ENCODE measurements around the gene BLTP1. TPM values are rescaled to one million over a fixed set of nuclear protein-coding genes. Genes with fewer than 3 reads are reported as not detected.
A peak's percentile ranks its signal among the peaks of the same experiment; 100 is the strongest.

BLTP1 gene
- total and polyA plus RNA-seq, 9 of the 15 experiments (the other 6 are each of a cell fraction or from before 2014, with no cell fraction given) = 2.8 to 26.0 (median 13.1) TPM

DNA sequence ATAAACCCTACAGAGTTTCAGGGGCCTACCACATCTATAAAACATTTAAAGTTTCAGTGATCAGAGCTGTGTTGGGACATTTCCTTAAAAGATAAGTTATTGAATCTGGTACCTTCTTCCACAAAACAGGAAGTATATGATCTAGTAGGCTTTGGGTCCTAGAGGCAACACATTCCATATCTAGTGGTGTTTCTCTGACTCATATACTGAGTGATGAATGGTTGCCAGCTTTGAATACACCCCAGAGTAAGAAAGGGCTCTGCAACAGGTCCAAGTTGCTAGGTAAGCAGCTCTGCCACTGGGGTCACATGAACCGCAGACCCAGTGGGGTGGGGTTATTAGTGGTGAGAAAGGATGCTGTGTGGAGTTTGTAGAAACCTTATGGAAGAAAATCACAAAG is 32.4 kb upstream of the BLTP1 start:
- no peaks in the 10 kb centered on the region for H3K9me1 ChIP-seq (ENCODE audit: control insufficient read depth, insufficient read depth, low read length)
- no peak overlapping the region for H3K4me3 ChIP-seq
- H3K27me3 ChIP-seq (ENCODE audit: control insufficient read depth in 2 of 2, insufficient read depth in 2 of 2, low read length in 2 of 2) = no peaks in the 10 kb centered on the region
- H3K9me3 ChIP-seq (replicated peaks; ENCODE audit: control insufficient read depth, insufficient read depth, low read depth, low read length) = no peaks in the 10 kb centered on the region; the same call in 1 of the 2 replicates
- ATAC-seq = no peak
- no peak overlapping the region for H3K4me2 ChIP-seq (ENCODE audit: insufficient read depth, low read length)
- H3K9ac ChIP-seq (ENCODE audit: insufficient read depth in 1 of 2, low read depth in 2 of 2, low read length in 2 of 2) = no peak overlapping the region
- H3K36me3 ChIP-seq (ENCODE audit: control insufficient read depth, insufficient read depth, low read length) = no peaks in the 10 kb centered on the region
- peaks cover 0 to 29% of the 10 kb centered on the region in 2 experiments; a peak in 3 of 5 replicates for H3K4me1 ChIP-seq (replicated peaks in 1 of 2; ENCODE audit: control insufficient read depth in 2 of 2, insufficient read depth in 2 of 2, low read length in 2 of 2)
- FAIRE-seq = no peak
- TF ChIP-seq MCM2 (IDR thresholded peaks at IDR 0.05; ENCODE audit: low read depth) (no peak), ZFX (CRISPR knock-in tag; IDR thresholded peaks at IDR 0.05) (no peak), FOSL1 (tag; conservative IDR thresholded peaks at IDR 0.05) (peak; percentile 63), CBX1 (IDR thresholded peaks at IDR 0.05; ENCODE audit: low read depth) (no peak), FOXK2 (conservative IDR thresholded peaks at IDR 0.05 in 1 of 2, IDR thresholded peaks at IDR 0.05 in 1 of 2; ENCODE audit: low read depth in 2 of 2) (no peak)
- no peak overlapping the region for H3K27ac ChIP-seq (ENCODE audit: extremely low read depth, low read depth, low read length)
- CTCF ChIA-PET (ENCODE audit: low intra/inter-chr PET ratio) = no interaction called here
- H3K79me2 ChIP-seq (ENCODE audit: control insufficient read depth, insufficient read depth, low read length) = no peaks in the 10 kb centered on the region
- no peak for DNase-seq (ENCODE audit: extremely low read depth in 1 of 4, low spot score in 3 of 4)
- no peaks in the 10 kb centered on the region for H4K20me1 ChIP-seq (replicated peaks; ENCODE audit: control insufficient read depth, insufficient read depth, low read length)
- intact Hi-C loops (cut with micrococcal nuclease) = no loop called here
- no TSS peak for BruUV-seq (replicated peaks)
- H2AFZ ChIP-seq (ENCODE audit: low read depth, low read length) = no peak overlapping the region; the same call in 1 of the 2 replicates
- 38% methylated on average over 1 of the region's 1 CpG for WGBS (ENCODE audit: insufficient coverage, low coverage, missing lambda C conversion rate)
- in situ Hi-C loops (cut with MboI) = no loop called here
- POLR2A ChIA-PET = no interaction called here

DNA sequence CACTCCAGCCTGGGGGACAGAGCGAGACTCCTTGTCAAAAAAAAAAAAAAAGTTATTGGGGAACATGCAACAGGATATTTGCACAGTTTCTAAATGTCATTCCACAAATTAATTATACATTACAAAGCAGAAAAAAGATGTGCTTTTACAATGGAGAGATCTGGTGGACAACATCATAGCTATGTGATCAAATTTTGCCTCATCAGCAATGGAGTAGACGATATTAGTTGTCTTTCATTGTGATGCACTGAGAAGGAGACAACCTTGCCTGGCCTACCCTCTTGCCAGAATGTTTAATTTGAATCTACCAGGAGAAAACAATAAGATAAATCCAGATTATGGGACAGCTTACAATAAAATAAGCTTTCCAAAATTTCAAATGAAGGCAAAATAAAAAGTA is 30.5 kb upstream of the BLTP1 start:
- WGBS (ENCODE audit: insufficient coverage, low coverage, missing lambda C conversion rate) = 44% methylated on average over 2 of the region's 2 CpGs
- no TSS peak for BruUV-seq (replicated peaks)

More for the DNA sequence above, 30.5 kb upstream of the BLTP1 start:
- Histone ChIP-seq H4K20me1 (replicated peaks; ENCODE audit: control insufficient read depth, insufficient read depth, low read length) (no peaks in the 10 kb centered on the region), H3K27me3 (ENCODE audit: control insufficient read depth in 2 of 2, insufficient read depth in 2 of 2, low read length in 2 of 2) (no peaks in the 10 kb centered on the region), H3K79me2 (ENCODE audit: control insufficient read depth, insufficient read depth, low read length) (no peaks in the 10 kb centered on the region), H3K4me3 (no peak overlapping the region), H2AFZ (ENCODE audit: low read depth, low read length) (no peak overlapping the region), H3K4me1 (replicated peaks in 1 of 2; ENCODE audit: control insufficient read depth in 2 of 2, insufficient read depth in 2 of 2, low read length in 2 of 2) (peaks cover 0 to 28% of the 10 kb centered on the region in 2 experiments; a peak in 3 of 5 replicates), H3K4me2 (ENCODE audit: insufficient read depth, low read length) (no peak overlapping the region), H3K9me1 (ENCODE audit: control insufficient read depth, insufficient read depth, low read length) (no peaks in the 10 kb centered on the region), H3K9me3 (replicated peaks; ENCODE audit: control insufficient read depth, insufficient read depth, low read depth, low read length) (no peaks in the 10 kb centered on the region; the same call in 1 of the 2 replicates), H3K36me3 (ENCODE audit: control insufficient read depth, insufficient read depth, low read length) (no peaks in the 10 kb centered on the region), H3K27ac (ENCODE audit: extremely low read depth, low read depth, low read length) (no peak overlapping the region), H3K9ac (ENCODE audit: insufficient read depth in 1 of 2, low read depth in 2 of 2, low read length in 2 of 2) (no peak overlapping the region)
- CTCF ChIA-PET (ENCODE audit: low intra/inter-chr PET ratio) = no interaction called here
- ATAC-seq (no peak), DNase-seq (ENCODE audit: extremely low read depth in 1 of 4, low spot score in 3 of 4) (no peak), FAIRE-seq (no peak)
- intact Hi-C loops (cut with micrococcal nuclease) (no loop called here), in situ Hi-C loops (cut with MboI) (no loop called here)
- TF ChIP-seq C11orf30 (IDR thresholded peaks at IDR 0.05; ENCODE audit: low read depth) = peak; percentile 41; the same call in 1 of the 2 replicates
- TF ChIP-seq ZNF316 (IDR thresholded peaks at IDR 0.05) = peak; percentile 64; the same call in 1 of the 2 replicates
- no peak for TF ChIP-seq LCOR (CRISPR knock-in tag; IDR thresholded peaks at IDR 0.05)
- TF ChIP-seq ZNF764 (CRISPR knock-in tag; IDR thresholded peaks at IDR 0.05; ENCODE audit: low read depth) = no peak
- no peak for TF ChIP-seq ARNT (IDR thresholded peaks at IDR 0.05)
- peak; percentile 21; the same call in 1 of the 2 replicates for TF ChIP-seq MAFF (IDR thresholded peaks at IDR 0.05; ENCODE audit: low read length)
- POLR2A ChIA-PET = no interaction called here

Data from K562 (cell line).